ENCODE results near the gene PCSK9.
A peak's percentile ranks its signal among the peaks of the same experiment; 100 is the strongest.
"Not testable (repeated sequence)": the region's sequence is repeated elsewhere in the genome, so short reads cannot be mapped to it uniquely, and the experiment has no call there.

Gene PCSK9

GRCh38 chr1:55010194-55010886 is 29.0 kb upstream of the PCSK9 start:
- no peak for DNase-seq

GRCh38 chr1:55010887-55011217 is 28.5 kb upstream of the PCSK9 start:
- DNase-seq = no peak

GRCh38 chr1:55012661-55013060 is 26.7 kb upstream of the PCSK9 start:
- no peak for DNase-seq

- DNase-seq = no peak
These were observed 24.2 kb upstream of the PCSK9 start for GRCh38 chr1:55015123-55015522.

GRCh38 chr1:55015731-55016620 is 23.4 kb upstream of the PCSK9 start:
- no peak for DNase-seq

GRCh38 chr1:55018395-55018794 is 21.0 kb upstream of the PCSK9 start:
- DNase-seq = no peak

- peak; percentile 63 for DNase-seq
These were observed 17.3 kb upstream of the PCSK9 start for GRCh38 chr1:55021942-55022546.

- DNase-seq = not testable (repeated sequence)
These were observed 15.2 kb upstream of the PCSK9 start for GRCh38 chr1:55024163-55024562.

- not testable (repeated sequence) for DNase-seq
These were observed 12.7 kb upstream of the PCSK9 start for GRCh38 chr1:55026682-55027081.

- not testable (repeated sequence) for DNase-seq
These were observed 8.2 kb upstream of the PCSK9 start for GRCh38 chr1:55031098-55031497.

- no peak for DNase-seq
These were observed 6.1 kb upstream of the PCSK9 start for GRCh38 chr1:55033265-55033614.

GRCh38 chr1:55034476-55035133 is 4.7 kb upstream of the PCSK9 start:
- DNase-seq = no peak

- DNase-seq = no peak
These were observed 3.4 kb upstream of the PCSK9 start for GRCh38 chr1:55035904-55036303.

GRCh38 chr1:55037733-55038551 is 1.4 kb upstream of the PCSK9 start:
- DNase-seq = no peak

GRCh38 chr1:55038552-55038838 is 853 bp upstream of the PCSK9 start:
- no peak for DNase-seq

GRCh38 chr1:55038974-55039341 is 390 bp upstream of the PCSK9 start:
- no peak for DNase-seq

GRCh38 chr1:55040083-55040932 is 960 bp downstream of the PCSK9 start:
- no peak for DNase-seq

- no peak for DNase-seq
These were observed 1.7 kb downstream of the PCSK9 start for GRCh38 chr1:55040933-55041494.

GRCh38 chr1:55041613-55042012 is 2.3 kb downstream of the PCSK9 start:
- DNase-seq = no peak

GRCh38 chr1:55043011-55043410 is 3.7 kb downstream of the PCSK9 start:
- DNase-seq = no peak

GRCh38 chr1:55043726-55044125 is 4.4 kb downstream of the PCSK9 start:
- no peak for DNase-seq

Measured in CD4-positive, alpha-beta T cell treated with Interleukin-6 for 4 hours (primary cell).